Measurements from ENCODE around the gene NFKB2. TPM values are rescaled to one million over a fixed set of nuclear protein-coding genes. Genes with fewer than 3 reads are reported as not detected.

NFKB2 gene
- total and polyA plus RNA-seq, 2 of the 8 experiments (the other 6 are each of a cell fraction or from before 2014, with no cell fraction given) = 20.4 to 31.4 TPM

GRCh38 chr10:102401735-102402511, 6.4 kb downstream of the NFKB2 start:
- no peak overlapping the region for H2AFZ ChIP-seq (ENCODE audit: low read length)
- H3K14ac ChIP-seq (ENCODE audit: insufficient read length) = no peak overlapping the region
- H4K20me1 ChIP-seq (replicated peaks in 1 of 2; ENCODE audit: control insufficient read depth in 1 of 2, insufficient read depth in 2 of 2, low read length in 2 of 2) = peaks cover 3 to 7% of the 10 kb centered on the region in 2 experiments
- WGBS, 2 experiments (ENCODE audit: extremely low coverage in 1 of 2, insufficient coverage in 1 of 2, insufficient read length in 1 of 2, insufficient replicate concordance in 2 of 2, low coverage in 1 of 2, low lambda C conversion rate in 2 of 2, missing lambda C conversion rate in 1 of 2) = 89% methylated on average over 18 of the region's 18 CpGs; no CpG with 5 or more reads in 1 of the 2 experiments
- FAIRE-seq = no peak
- H3K9ac ChIP-seq (replicated peaks in 1 of 4; ENCODE audit: extremely low read depth in 1 of 4, low read depth in 3 of 4, low read length in 3 of 4) = no peak overlapping the region
- peaks cover 0 to 8% (median 1%) of the 10 kb centered on the region in 4 experiments; a peak in 3 of 7 replicates for H3K27me3 ChIP-seq (replicated peaks in 1 of 4; ENCODE audit: control insufficient read depth in 3 of 4, extremely low read depth in 1 of 4, insufficient read depth in 3 of 4, low read length in 3 of 4)
- H2BK120ac ChIP-seq (replicated peaks; ENCODE audit: low read depth, low read length) = no peak overlapping the region
- no peak overlapping the region for H3K23ac ChIP-seq (ENCODE audit: insufficient read length)
- H3K4me2 ChIP-seq (ENCODE audit: insufficient read depth in 1 of 2, low read depth in 2 of 2, low read length in 2 of 2) = no peak overlapping the region
- no peak overlapping the region for H4K91ac ChIP-seq (replicated peaks; ENCODE audit: insufficient read length, low read length)
- H3K56ac ChIP-seq (replicated peaks; ENCODE audit: insufficient read length, low read depth, low read length) = no peak overlapping the region
- H3K79me1 ChIP-seq (ENCODE audit: low read depth, low read length) = no peaks in the 10 kb centered on the region
- no peak for DNase-seq (ENCODE audit: low read depth in 1 of 2, low spot score in 2 of 2)
- no peak overlapping the region; the same call in 1 of the 2 replicates for H4K8ac ChIP-seq (ENCODE audit: extremely low read depth, insufficient read depth, low read length)
- POLR2A ChIA-PET (ENCODE audit: partially characterized antibody) = interaction anchor here (0.8 to 6.1 kb wide), 3 partner anchors 14 to 49 kb away, joined by 4 to 38 read pairs (median 5); partner anchors contain the start of genes C10orf95 and FBXL15
- H3K18ac ChIP-seq (ENCODE audit: extremely low read depth, low read length) = no peak overlapping the region
- H3K36me3 ChIP-seq (ENCODE audit: control insufficient read depth in 2 of 4, insufficient read depth in 4 of 4, low read length in 3 of 4) = peaks cover 2 to 13% (median 8%) of the 10 kb centered on the region in 4 experiments; a peak in 6 of 8 replicates
- no peak overlapping the region for H2AK5ac ChIP-seq (ENCODE audit: low read depth, low read length)
- H2BK5ac ChIP-seq (ENCODE audit: low read depth, low read length) = no peak overlapping the region
- no peak overlapping the region for H2BK12ac ChIP-seq (ENCODE audit: low read depth, low read length)
- CTCF ChIA-PET (ENCODE audit: partially characterized antibody) = interaction anchor here (0.6 to 16.4 kb wide), 12 partner anchors 6 to 237 kb away, joined by 3 to 357 read pairs (median 18); partner anchors contain the start of genes C10orf95, CUEDC2, ELOVL3 and FBXL15
- no peak overlapping the region for H4K5ac ChIP-seq (ENCODE audit: insufficient read length, low read depth, low read length)
- no peaks in the 10 kb centered on the region for H3K9me3 ChIP-seq (ENCODE audit: insufficient read depth in 2 of 2, low read depth in 1 of 2, low read length in 1 of 2)
- no peak overlapping the region for H3K4ac ChIP-seq (replicated peaks; ENCODE audit: insufficient read length, low read depth, low read length)
- H3K23me2 ChIP-seq (ENCODE audit: low read depth, low read length) = no peaks in the 10 kb centered on the region
- H3K4me3 ChIP-seq (ENCODE audit: extremely low read depth in 1 of 4, insufficient read depth in 2 of 4, low read depth in 3 of 4, low read length in 4 of 4) = no peak overlapping the region
- no peak overlapping the region for H2BK15ac ChIP-seq (ENCODE audit: low read length)
- H3K4me1 ChIP-seq (replicated peaks in 1 of 4; ENCODE audit: control insufficient read depth in 3 of 4, insufficient read depth in 4 of 4, low read length in 3 of 4) = peaks cover 0 to 10% (median 4%) of the 10 kb centered on the region in 4 experiments; a peak in 4 of 7 replicates
- no peak overlapping the region for H2BK20ac ChIP-seq (ENCODE audit: low read length)
- H3K79me2 ChIP-seq (ENCODE audit: control insufficient read depth in 1 of 2, insufficient read depth in 2 of 2, low read length in 2 of 2) = no peaks in the 10 kb centered on the region
- no peak overlapping the region for H3K27ac ChIP-seq (ENCODE audit: low read depth, low read length)
